Right cardiac atrium (tissue), 5 donors: Measurements from ENCODE around the gene ADAT3. TPM values are rescaled to one million over a fixed set of nuclear protein-coding genes. Genes with fewer than 3 reads are reported as not detected.
"Not testable (repeated sequence)": the region's sequence is repeated elsewhere in the genome, so short reads cannot be mapped to it uniquely, and the experiment has no call there.

Experiments
- ATAC-seq, 2 donors: fragments of 200-7000 bp; cut with Tn5 transposase; one replicate each; pipeline versions ENCODE4 v1.8.0 to v1.9.1; 2020; ENCODE audit warnings: moderate library complexity in 2 of 2, mild to moderate bottlenecking in 1 of 2
- DNase-seq, 3 donors: peaks; one replicate each; pipeline ENCODE4 v3.0.0-alpha.2; 2020
- H3K27ac ChIP-seq: one replicate; pipeline ENCODE4 v1.5.1; 2013; ENCODE audit warnings: mild to moderate bottlenecking, low read length, control low read depth, moderate library complexity
- H3K27me3 ChIP-seq: one replicate; pipeline ENCODE4 v1.6.1; 2013; ENCODE audit not compliant: control insufficient read depth, insufficient read depth
- H3K4me1 ChIP-seq: one replicate; pipeline ENCODE4 v1.6.1; 2013; ENCODE audit warnings: low read length; ENCODE audit not compliant: control insufficient read depth, insufficient read depth
- H3K4me3 ChIP-seq: one replicate; pipeline ENCODE4 v1.5.1; 2013; ENCODE audit warnings: low read length, control low read depth
- H3K9me3 ChIP-seq: one replicate; pipeline ENCODE4 v1.6.1; 2013; ENCODE audit warnings: low read length; ENCODE audit not compliant: control insufficient read depth
- WGBS: extraction: QIAGEN DNeasy Blood & Tissue Kit; methylation state at CpG from one replicate; pipeline ENCODE4 v1.1.7; 2013; 5-methylcytosine and 5-hydroxymethylcytosine counted together
- intact Hi-C, 4 donors: fragments of 100-400 bp; cut with DNase I; formaldehyde crosslinking; loops; one replicate each; pipeline versions ENCODE4 v1.11.0 to v1.14.0; 2022 to 2023
- polyA plus RNA-seq: library from polyadenylated mRNA; stranded (reverse); fragments of 200-250 nt; gene quantifications from one replicate; pipeline ENCODE4 v1.2.3, GENCODE V29; 2013
- total RNA-seq, 4 donors: library from RNA; stranded (reverse); fragmentation: NEBNext Ultra II Directional; extraction: Animal tissue kit (Norgen Biotek cat#: 25700); gene quantifications; one replicate each; pipeline ENCODE4 v1.2.1, GENCODE V29; 2021
- donor health status: healthy with polysubstance abuse.
- donor health status: DM: no; HTN: yes; CAD: no.
- donor health status: DM: no; HTN: no; CAD: no.
- donor health status: DM: no; HTN: yes; CAD: no; lungs with severe emphysema.
- donor health status: DM: yes; HTN: yes; CAD: no.

ADAT3 gene
- total and polyA plus RNA-seq, 5 donors: 1.2 to 2.7 (median 1.8) TPM

GRCh38 chr19:1866693-1867348, 38.4 kb upstream of the ADAT3 start:
- Histone ChIP-seq H3K9me3 (no peaks in the 10 kb centered on the region), H3K27me3 (no peaks in the 10 kb centered on the region), H3K4me3 (no peak overlapping the region), H3K27ac (no peak overlapping the region), H3K4me1 (no peaks in the 10 kb centered on the region)
- no peak for ATAC-seq
- no peak for DNase-seq
- 87% methylated on average over 8 of the region's 8 CpGs for WGBS
- intact Hi-C loops: loop anchor here in 1 of 4 donors (10.0 kb wide), 1 partner anchor 208 kb away; no protein-coding TSS in a partner anchor

- H3K27me3 ChIP-seq: no peaks in the 10 kb centered on the region
- WGBS: 88% methylated on average over 9 of the region's 9 CpGs
These were observed 37.9 kb upstream of the ADAT3 start for GRCh38 chr19:1867349-1867724.

GRCh38 chr19:1868971-1869370, 36.2 kb upstream of the ADAT3 start:
- 82% methylated on average over 7 of the region's 7 CpGs for WGBS
- H3K27me3 ChIP-seq: no peaks in the 10 kb centered on the region
- H3K9me3 ChIP-seq: no peaks in the 10 kb centered on the region
- DNase-seq (no peak), ATAC-seq (no peak)
- H3K4me1 ChIP-seq: peaks cover 4% of the 10 kb centered on the region
- intact Hi-C loops: loop anchor here in 1 of 4 donors (10.0 kb wide), 1 partner anchor 206 kb away; no protein-coding TSS in a partner anchor
- H3K27ac ChIP-seq: no peak overlapping the region
- no peak overlapping the region for H3K4me3 ChIP-seq

More at GRCh38 chr19:1867349-1867724, 37.9 kb upstream of the ADAT3 start:
- intact Hi-C loops: loop anchor here in 1 of 4 donors (10.0 kb wide), 1 partner anchor 207 kb away; no protein-coding TSS in a partner anchor
- Histone ChIP-seq H3K4me3 (no peak overlapping the region), H3K4me1 (no peaks in the 10 kb centered on the region), H3K9me3 (no peaks in the 10 kb centered on the region), H3K27ac (no peak overlapping the region)
- ATAC-seq: no peak
- DNase-seq: no peak

GRCh38 chr19:1871140-1871597, 34.0 kb upstream of the ADAT3 start:
- Histone ChIP-seq H3K27me3 (no peaks in the 10 kb centered on the region), H3K4me1 (peaks cover 4% of the 10 kb centered on the region), H3K27ac (no peak overlapping the region), H3K9me3 (no peaks in the 10 kb centered on the region), H3K4me3 (no peak overlapping the region)
- ATAC-seq (no peak), DNase-seq (no peak)
- WGBS: 86% methylated on average over 15 of the region's 15 CpGs
- intact Hi-C loops: no loop called here

- no peak overlapping the region for H3K27ac ChIP-seq
- intact Hi-C loops: no loop called here
- peaks cover 7% of the 10 kb centered on the region for H3K4me1 ChIP-seq
- DNase-seq (no peak), ATAC-seq (no peak)
- H3K27me3 ChIP-seq: no peaks in the 10 kb centered on the region
- 89% methylated on average over 13 of the region's 13 CpGs for WGBS
- H3K9me3 ChIP-seq: no peaks in the 10 kb centered on the region
- H3K4me3 ChIP-seq: no peak overlapping the region
These were observed 33.6 kb upstream of the ADAT3 start for GRCh38 chr19:1871630-1872029.

- no peak overlapping the region for H3K4me3 ChIP-seq
- intact Hi-C loops: no loop called here
- H3K4me1 ChIP-seq: peaks cover 8% of the 10 kb centered on the region
- DNase-seq: peak in 2 of 3 donors; percentile 65 to 70
- ATAC-seq: no peak
- peak overlapping the region; percentile 91 for H3K27ac ChIP-seq
- no peaks in the 10 kb centered on the region for H3K9me3 ChIP-seq
- 68% methylated on average over 25 of the region's 25 CpGs for WGBS
- no peaks in the 10 kb centered on the region for H3K27me3 ChIP-seq
These were observed 32.2 kb upstream of the ADAT3 start for GRCh38 chr19:1872807-1873523.

- 28% methylated on average over 29 of the region's 29 CpGs for WGBS
- peak overlapping the region; percentile 65 for H3K4me3 ChIP-seq
- intact Hi-C loops: no loop called here
- ATAC-seq (peak; percentile 34 to 51), DNase-seq (peak in 2 of 3 donors; percentile 85 to 90)
- H3K9me3 ChIP-seq: no peaks in the 10 kb centered on the region
- peak overlapping the region; percentile 91 for H3K27ac ChIP-seq
- H3K27me3 ChIP-seq: no peaks in the 10 kb centered on the region
- H3K4me1 ChIP-seq: peaks cover 8% of the 10 kb centered on the region
These were observed 31.4 kb upstream of the ADAT3 start for GRCh38 chr19:1873524-1874473.

GRCh38 chr19:1874554-1875185, 30.5 kb upstream of the ADAT3 start:
- 13% methylated on average over 16 of the region's 16 CpGs for WGBS
- Histone ChIP-seq H3K27me3 (no peaks in the 10 kb centered on the region), H3K4me1 (peaks cover 8% of the 10 kb centered on the region), H3K27ac (peak overlapping the region; percentile 57), H3K9me3 (no peaks in the 10 kb centered on the region), H3K4me3 (peak overlapping the region; percentile 65)
- intact Hi-C loops: no loop called here
- ATAC-seq (no peak), DNase-seq (no peak)

- peak overlapping the region; percentile 79 for H3K27ac ChIP-seq
- H3K9me3 ChIP-seq, DNase-seq, ATAC-seq, intact Hi-C loops, H3K4me1 ChIP-seq, H3K27me3 ChIP-seq: not testable (repeated sequence)
- 3% methylated on average over 11 of the region's 11 CpGs for WGBS
- H3K4me3 ChIP-seq: peak overlapping the region; percentile 65
These were observed 29.9 kb upstream of the ADAT3 start for GRCh38 chr19:1875265-1875645.
